ENCODE data around the gene HARBI1.

HARBI1 gene

GRCh38 chr11:46633291-46634217 lies 16.5 kb upstream of the HARBI1 start:
- DNase-seq: no peak

GRCh38 chr11:46632502-46632901 lies 15.5 kb upstream of the HARBI1 start:
- no peak for DNase-seq

- no peak for DNase-seq
These were observed 14.6 kb upstream of the HARBI1 start for GRCh38 chr11:46631676-46632075.

GRCh38 chr11:46630237-46630636 lies 13.2 kb upstream of the HARBI1 start:
- DNase-seq: no peak

- no peak for DNase-seq
These were observed 11.9 kb upstream of the HARBI1 start for GRCh38 chr11:46628961-46629360.

- DNase-seq: no peak
These were observed 8.4 kb upstream of the HARBI1 start for GRCh38 chr11:46625406-46625805.

GRCh38 chr11:46618837-46619236 lies 1.8 kb upstream of the HARBI1 start:
- no peak for DNase-seq

- no peak for DNase-seq
These were observed 916 bp upstream of the HARBI1 start for GRCh38 chr11:46617972-46618314.

GRCh38 chr11:46616551-46617133 lies 385 bp downstream of the HARBI1 start:
- DNase-seq: no peak

- no peak for DNase-seq
These were observed 1.3 kb downstream of the HARBI1 start for GRCh38 chr11:46615756-46616155.

- DNase-seq: no peak
These were observed 4.7 kb downstream of the HARBI1 start for GRCh38 chr11:46612326-46612725.

GRCh38 chr11:46611526-46612304 lies 5.3 kb downstream of the HARBI1 start:
- no peak for DNase-seq

- DNase-seq: no peak
These were observed 7.6 kb downstream of the HARBI1 start for GRCh38 chr11:46609386-46609785.

GRCh38 chr11:46607516-46607915 lies 9.5 kb downstream of the HARBI1 start:
- DNase-seq: no peak

- DNase-seq: no peak
These were observed 12.2 kb downstream of the HARBI1 start for GRCh38 chr11:46604796-46605195.

- no peak for DNase-seq
These were observed 13.2 kb downstream of the HARBI1 start for GRCh38 chr11:46603704-46604308.

- no peak for DNase-seq
These were observed 15.9 kb downstream of the HARBI1 start for GRCh38 chr11:46601129-46601528.

GRCh38 chr11:46600194-46600960 lies 16.6 kb downstream of the HARBI1 start:
- no peak for DNase-seq

GRCh38 chr11:46599340-46600193 lies 17.5 kb downstream of the HARBI1 start:
- DNase-seq: no peak

GRCh38 chr11:46597609-46598219 lies 19.3 kb downstream of the HARBI1 start:
- no peak for DNase-seq

- no peak for DNase-seq
These were observed 19.9 kb downstream of the HARBI1 start for GRCh38 chr11:46597155-46597554.

All from T-helper 9 cell (primary cell).